22Rv1 (cell line): ENCODE data around the gene HDGFL1.

Experiments
- ZFX ChIP-seq: fragments of 450-650 bp; IDR thresholded peaks from 2 replicates; pipeline ENCODE4 v1.6.1; 2017; ENCODE audit warnings: antibody characterized with exemption, borderline replicate concordance
- TF ChIP-seq, protein P1 (sequence below): fragments of 450-650 bp; IDR thresholded peaks from 2 replicates; pipeline ENCODE4 v1.5.1; 2017; ENCODE audit warnings: mild to moderate bottlenecking

DNA sequence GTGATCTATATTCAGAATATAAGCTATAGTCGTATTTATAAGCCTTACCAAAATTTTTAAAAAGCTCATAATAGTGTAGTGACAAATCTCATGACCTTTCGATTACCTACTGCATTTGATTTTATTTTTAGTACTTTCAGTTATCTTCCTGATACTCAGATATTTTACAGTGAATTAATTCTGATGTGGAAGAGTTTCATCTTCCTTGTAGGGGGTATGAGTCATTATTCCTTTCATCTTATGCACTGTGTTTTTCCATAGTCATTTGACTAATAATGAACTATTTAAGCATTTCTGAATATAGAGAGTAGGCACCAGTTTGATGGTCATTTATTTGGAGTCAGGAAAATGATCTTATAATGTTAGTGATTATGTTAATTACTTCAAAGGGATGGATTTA is 36.4 kb downstream of the HDGFL1 start:
- TF ChIP-seq, protein P1, sequence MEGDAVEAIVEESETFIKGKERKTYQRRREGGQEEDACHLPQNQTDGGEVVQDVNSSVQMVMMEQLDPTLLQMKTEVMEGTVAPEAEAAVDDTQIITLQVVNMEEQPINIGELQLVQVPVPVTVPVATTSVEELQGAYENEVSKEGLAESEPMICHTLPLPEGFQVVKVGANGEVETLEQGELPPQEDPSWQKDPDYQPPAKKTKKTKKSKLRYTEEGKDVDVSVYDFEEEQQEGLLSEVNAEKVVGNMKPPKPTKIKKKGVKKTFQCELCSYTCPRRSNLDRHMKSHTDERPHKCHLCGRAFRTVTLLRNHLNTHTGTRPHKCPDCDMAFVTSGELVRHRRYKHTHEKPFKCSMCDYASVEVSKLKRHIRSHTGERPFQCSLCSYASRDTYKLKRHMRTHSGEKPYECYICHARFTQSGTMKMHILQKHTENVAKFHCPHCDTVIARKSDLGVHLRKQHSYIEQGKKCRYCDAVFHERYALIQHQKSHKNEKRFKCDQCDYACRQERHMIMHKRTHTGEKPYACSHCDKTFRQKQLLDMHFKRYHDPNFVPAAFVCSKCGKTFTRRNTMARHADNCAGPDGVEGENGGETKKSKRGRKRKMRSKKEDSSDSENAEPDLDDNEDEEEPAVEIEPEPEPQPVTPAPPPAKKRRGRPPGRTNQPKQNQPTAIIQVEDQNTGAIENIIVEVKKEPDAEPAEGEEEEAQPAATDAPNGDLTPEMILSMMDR, result no peak
- no peak for TF ChIP-seq ZFX
